Erythroblast (primary cell): ENCODE measurements around the gene FRAT1.

ENCODE experiments used
- GATA1 ChIP-seq: IDR thresholded peaks from 2 replicates; pipeline ENCODE4 v1.6.1; 2011; ENCODE audit warnings: low read depth, mild to moderate bottlenecking, control low read depth, low read length, moderate library complexity
- POLR2A ChIP-seq: IDR thresholded peaks from 2 replicates; pipeline ENCODE4 v1.6.1; 2011; ENCODE audit warnings: mild to moderate bottlenecking, low read length

DNA sequence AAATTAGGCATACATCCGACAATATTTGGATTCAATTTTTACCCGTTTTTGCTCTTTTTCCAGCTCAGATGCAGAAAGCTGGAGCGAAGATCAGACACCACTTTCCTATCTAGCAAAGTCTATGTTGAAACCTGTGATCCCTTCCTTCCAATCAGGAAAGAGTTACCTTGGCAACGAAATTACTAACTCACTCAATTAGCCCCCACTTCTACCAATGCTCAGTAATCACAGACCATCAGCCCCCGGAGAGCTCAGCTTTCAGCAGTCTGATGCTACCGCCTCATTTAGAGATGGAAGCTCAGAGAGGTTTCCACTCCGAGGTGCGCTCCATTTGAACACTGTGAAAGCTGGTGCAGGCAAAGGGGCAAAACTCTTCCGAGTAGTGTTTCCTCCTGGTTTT is 6.7 kb downstream of the FRAT1 start:
- TF ChIP-seq POLR2A = peak; percentile 13
- no peak for TF ChIP-seq GATA1
